ENCODE measurements around the gene PRMT9. TPM values are rescaled to one million over a fixed set of nuclear protein-coding genes. Genes with fewer than 3 reads are reported as not detected.

Gene PRMT9
- total and polyA plus RNA-seq, 2 of the 13 experiments (the other 11 are each of a cell fraction or from before 2014, with no cell fraction given), result 4.0 to 9.7 TPM

- TF ChIP-seq PAWR (CRISPR knock-in tag; IDR thresholded peaks at IDR 0.05; ENCODE audit: borderline replicate concordance), result no peak
- TF ChIP-seq GATAD1 (CRISPR knock-in tag; IDR thresholded peaks at IDR 0.05), result peak; percentile 96
- TF ChIP-seq ZNF256 (CRISPR knock-in tag; conservative IDR thresholded peaks at IDR 0.05), result peak; percentile 87; the same call in 1 of the 2 replicates
- 0 out of 2 replicates have a peak, but pooled peaks have one; percentile 28 for TF ChIP-seq GTF3A (CRISPR knock-in tag; conservative IDR thresholded peaks at IDR 0.05)
- TF ChIP-seq ZBTB21 (CRISPR knock-in tag; IDR thresholded peaks at IDR 0.05), result peak; percentile 95
- TF ChIP-seq ZSCAN29 (CRISPR knock-in tag; conservative IDR thresholded peaks at IDR 0.05), result no peak
- TF ChIP-seq, protein P1, sequence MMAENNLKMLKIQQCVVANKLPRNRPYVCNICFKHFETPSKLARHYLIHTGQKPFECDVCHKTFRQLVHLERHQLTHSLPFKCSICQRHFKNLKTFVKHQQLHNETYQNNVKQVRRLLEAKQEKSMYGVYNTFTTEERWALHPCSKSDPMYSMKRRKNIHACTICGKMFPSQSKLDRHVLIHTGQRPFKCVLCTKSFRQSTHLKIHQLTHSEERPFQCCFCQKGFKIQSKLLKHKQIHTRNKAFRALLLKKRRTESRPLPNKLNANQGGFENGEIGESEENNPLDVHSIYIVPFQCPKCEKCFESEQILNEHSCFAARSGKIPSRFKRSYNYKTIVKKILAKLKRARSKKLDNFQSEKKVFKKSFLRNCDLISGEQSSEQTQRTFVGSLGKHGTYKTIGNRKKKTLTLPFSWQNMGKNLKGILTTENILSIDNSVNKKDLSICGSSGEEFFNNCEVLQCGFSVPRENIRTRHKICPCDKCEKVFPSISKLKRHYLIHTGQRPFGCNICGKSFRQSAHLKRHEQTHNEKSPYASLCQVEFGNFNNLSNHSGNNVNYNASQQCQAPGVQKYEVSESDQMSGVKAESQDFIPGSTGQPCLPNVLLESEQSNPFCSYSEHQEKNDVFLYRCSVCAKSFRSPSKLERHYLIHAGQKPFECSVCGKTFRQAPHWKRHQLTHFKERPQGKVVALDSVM (CRISPR knock-in tag; IDR thresholded peaks at IDR 0.05), result no peak
- peak; percentile 77; the same call in 1 of the 2 replicates for TF ChIP-seq SALL1 (CRISPR knock-in tag; IDR thresholded peaks at IDR 0.05)
- TF ChIP-seq BHLHE40 (IDR thresholded peaks at IDR 0.05; ENCODE audit: low read length), result peak; percentile 39; the same call in 1 of the 2 replicates
- no peak; the same call in 1 of the 2 replicates for TF ChIP-seq ZMAT3 (CRISPR knock-in tag; conservative IDR thresholded peaks at IDR 0.05)
- TF ChIP-seq SMC3 (IDR thresholded peaks at IDR 0.05; ENCODE audit: low read length), result no peak
- TF ChIP-seq HOXD1 (CRISPR knock-in tag; IDR thresholded peaks at IDR 0.05), result peak; percentile 82
- TF ChIP-seq HMGXB4 (CRISPR knock-in tag; IDR thresholded peaks at IDR 0.05; ENCODE audit: borderline replicate concordance in 1 of 2, low read depth in 1 of 2), result peak; percentile 91 to 95
- no peak for TF ChIP-seq ZBTB40 (IDR thresholded peaks at IDR 0.05)
- peak; percentile 73 for TF ChIP-seq ZBTB40 (CRISPR knock-in tag; IDR thresholded peaks at IDR 0.05)
- TF ChIP-seq MAF1 (CRISPR knock-in tag; IDR thresholded peaks at IDR 0.05; ENCODE audit: borderline replicate concordance), result 0 out of 2 replicates have a peak, but pooled peaks have one; percentile 24
Measured at GRCh38 chr4:147683717-147684700, at the start of gene PRMT9 (continued).

Measured in HepG2 (cell line).